8988T (cell line): ENCODE measurements around the gene TUBA8.
"Not testable (repeated sequence)": the region's sequence is repeated elsewhere in the genome, so short reads cannot be mapped to it uniquely, and the experiment has no call there.

ENCODE experiments used
- DNase-seq: peaks from one replicate; pipeline ENCODE4 v3.0.0; 2011

The TUBA8 gene

GRCh38 chr22:18110194-18110953 lies at the start of gene TUBA8:
Gene TUBA8 (plus strand): TSS chr22:18110809. CDS start chr22:18110866, 57 bp downstream.
- DNase-seq = no peak

- no peak for DNase-seq
These were observed 48.2 kb upstream of the TUBA8 start for GRCh38 chr22:18062421-18062820.

GRCh38 chr22:18063306-18063705 lies 47.3 kb upstream of the TUBA8 start:
- no peak for DNase-seq

DNA sequence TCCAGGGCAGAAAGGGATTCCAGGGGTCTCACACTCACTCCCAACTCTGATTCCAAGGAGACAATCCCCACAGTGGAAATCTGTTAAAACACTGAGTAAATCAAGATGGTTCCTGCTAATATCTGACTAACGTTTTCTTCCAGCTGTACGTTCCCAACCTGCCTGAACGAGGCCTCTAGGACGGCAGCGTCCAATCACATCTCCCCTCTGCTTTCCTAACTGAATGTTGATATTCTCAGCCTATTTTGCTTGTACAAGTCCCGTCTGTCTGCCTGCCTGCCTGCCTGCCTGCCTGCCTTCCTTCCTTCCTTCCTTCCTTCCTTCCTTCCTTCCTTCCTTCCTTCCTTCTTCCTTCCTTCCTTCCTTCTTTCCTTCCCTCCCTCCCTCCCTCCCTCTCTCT lies 46.9 kb upstream of the TUBA8 start:
- not testable (repeated sequence) for DNase-seq

DNA sequence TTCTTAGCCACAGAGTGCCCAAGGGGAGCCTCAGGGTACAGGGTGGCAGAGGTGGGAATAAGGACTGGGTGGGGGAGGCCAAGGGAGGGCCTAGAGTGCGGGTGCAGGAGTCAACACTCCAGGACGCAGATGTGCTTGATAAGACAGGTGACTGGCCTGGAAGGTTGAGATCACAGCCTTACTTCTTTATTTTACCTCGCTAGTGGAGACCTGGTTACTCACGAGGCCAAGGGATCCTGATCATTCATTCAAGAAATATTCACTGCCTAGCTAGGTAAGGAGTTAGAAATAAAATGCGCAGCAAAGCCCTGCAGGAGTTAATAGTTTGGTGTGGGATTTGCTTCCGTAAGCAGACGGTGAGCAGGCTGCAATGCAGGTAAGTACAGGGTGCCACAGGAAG lies 46.0 kb upstream of the TUBA8 start:
- DNase-seq = no peak

DNA sequence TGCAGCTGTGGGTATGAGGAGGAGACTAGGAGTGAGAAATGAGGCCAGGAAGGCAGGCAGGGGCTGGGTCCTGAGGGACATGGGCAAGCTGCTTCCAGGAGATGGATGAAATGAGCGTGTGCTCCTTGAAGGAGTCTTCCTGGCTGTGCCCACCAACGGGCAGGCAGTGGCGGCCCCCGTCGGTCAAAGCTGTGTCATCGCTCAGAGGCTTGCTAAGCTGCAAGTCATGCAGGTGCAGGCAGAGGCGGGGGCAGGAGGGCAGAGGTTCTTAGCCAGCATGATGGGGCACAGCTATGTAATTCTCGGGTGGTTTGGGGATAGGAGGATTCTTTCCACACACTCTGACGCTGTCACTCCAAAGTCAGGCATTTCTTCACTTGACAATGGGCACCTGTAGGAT lies 45.4 kb upstream of the TUBA8 start:
- no peak for DNase-seq

DNA sequence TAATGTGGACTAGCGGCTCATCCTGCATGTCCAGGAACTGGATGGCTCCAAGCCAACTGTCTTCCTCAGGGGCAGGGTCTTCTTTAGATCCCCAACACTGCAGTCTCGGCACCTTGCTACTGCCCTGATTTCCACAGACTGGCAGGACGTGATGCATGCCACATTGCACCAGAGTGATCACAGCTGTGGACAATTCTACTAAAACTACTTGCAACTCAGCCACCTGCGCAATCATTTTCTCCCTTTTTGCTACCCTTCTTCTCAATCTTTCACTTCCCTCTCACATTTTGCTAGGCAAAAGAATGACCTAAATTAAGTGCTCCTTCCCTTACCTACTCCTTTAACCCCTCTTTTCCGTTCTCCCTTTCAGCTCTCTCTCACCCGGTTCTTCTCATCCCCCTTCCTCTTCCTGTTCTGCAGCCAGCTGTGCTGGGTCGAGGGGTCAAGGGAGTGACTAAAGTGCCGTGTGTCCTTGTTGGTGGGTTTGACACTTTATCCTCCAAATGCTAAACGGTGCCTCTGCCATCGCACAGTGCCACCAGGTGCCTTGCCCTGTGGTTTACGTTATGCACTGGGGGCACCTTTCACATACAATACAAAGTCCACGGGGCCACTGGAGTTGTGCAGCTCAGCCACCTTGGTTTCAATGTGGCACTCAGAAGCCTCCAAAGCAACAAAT lies 44.3 kb upstream of the TUBA8 start:
- DNase-seq = no peak

DNA sequence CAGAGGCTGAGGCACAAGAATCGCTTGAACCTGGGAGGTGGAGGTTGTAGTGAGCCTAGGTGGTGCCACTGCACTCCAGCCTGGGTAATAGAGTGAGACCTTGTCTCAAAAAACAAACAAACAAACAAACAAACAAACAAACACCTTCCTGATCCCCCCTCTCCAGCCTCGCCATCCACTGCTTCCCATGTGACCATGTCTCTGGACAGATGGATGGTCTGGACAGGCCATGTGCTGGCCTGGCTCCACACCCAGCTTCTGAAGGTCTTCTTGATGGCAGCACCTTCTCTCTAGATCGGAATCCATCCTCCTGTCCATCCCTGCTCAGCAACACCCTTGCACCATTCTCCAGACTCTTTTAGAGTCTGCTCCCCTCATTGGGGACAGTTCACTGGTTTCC lies 43.5 kb upstream of the TUBA8 start:
- no peak for DNase-seq

GRCh38 chr22:18067548-18068341 lies 42.9 kb upstream of the TUBA8 start:
- DNase-seq = no peak

GRCh38 chr22:18068381-18068988 lies 42.1 kb upstream of the TUBA8 start:
- DNase-seq = no peak

GRCh38 chr22:18069041-18069440 lies 41.6 kb upstream of the TUBA8 start:
- no peak for DNase-seq

- no peak for DNase-seq
These were observed 40.6 kb upstream of the TUBA8 start for GRCh38 chr22:18070041-18070440.

GRCh38 chr22:18070556-18071306 lies 39.9 kb upstream of the TUBA8 start:
- no peak for DNase-seq

GRCh38 chr22:18071307-18071967 lies 39.2 kb upstream of the TUBA8 start:
- DNase-seq = not testable (repeated sequence)

GRCh38 chr22:18071968-18072310 lies 38.7 kb upstream of the TUBA8 start:
- DNase-seq = no peak

DNA sequence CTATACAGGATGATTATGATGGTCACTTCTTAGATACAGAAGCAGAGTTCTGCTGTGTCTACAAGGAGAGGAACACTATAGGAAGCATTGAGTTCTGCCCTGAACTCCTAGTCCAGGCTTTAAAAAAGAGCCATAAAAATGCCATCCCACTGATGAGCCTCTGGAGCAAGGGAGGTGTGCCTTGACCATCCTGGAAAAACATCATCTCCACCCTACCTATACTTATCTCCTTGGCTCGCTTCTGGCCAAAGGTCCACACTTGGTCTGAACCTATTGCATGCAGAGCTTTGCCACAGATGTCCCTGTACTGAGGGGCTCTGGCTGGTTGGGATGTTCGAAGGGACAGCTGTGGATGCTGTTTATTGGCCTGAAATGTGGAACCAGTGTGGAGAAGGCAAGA lies 37.1 kb upstream of the TUBA8 start:
- DNase-seq = no peak

- DNase-seq = not testable (repeated sequence)
These were observed 36.7 kb upstream of the TUBA8 start for GRCh38 chr22:18073927-18074326.

- DNase-seq = no peak
These were observed 35.4 kb upstream of the TUBA8 start for GRCh38 chr22:18075101-18075719.

DNA sequence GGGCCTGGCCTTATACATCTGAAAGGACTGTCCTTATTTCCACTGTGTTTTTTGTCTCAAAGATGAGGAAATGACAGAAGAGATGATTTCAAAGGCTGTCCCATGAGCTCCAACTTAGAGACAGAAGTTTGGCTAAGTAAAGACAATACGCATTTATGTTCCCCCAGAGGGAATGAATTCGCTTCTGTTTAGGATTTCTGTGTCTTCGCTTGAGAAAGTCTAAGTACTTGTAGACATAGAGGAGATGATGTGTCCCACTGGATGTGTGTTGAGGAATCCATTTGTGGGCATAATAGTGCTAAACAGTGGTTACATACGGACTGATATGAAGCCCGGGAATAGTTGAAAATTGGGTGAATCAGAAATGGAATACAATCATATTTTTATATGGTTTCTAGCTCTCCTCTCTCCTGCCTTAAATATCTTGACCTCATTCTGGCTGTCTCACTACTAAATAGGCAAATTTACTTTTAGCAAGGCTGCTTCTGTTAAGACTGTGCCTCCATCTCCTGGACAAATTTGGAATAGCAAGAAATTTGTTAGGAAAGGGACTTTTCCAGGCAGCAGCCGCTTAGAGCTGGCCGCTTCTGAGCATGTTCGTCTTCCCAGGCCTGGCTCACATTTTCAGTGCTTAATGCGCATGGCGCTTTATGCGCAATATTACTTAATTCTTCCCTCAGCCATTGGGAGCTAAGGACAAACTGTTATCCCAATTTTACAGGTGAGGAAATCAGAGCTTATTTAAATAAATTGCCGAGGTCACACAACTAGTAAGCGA lies 34.7 kb upstream of the TUBA8 start:
- DNase-seq = no peak

DNA sequence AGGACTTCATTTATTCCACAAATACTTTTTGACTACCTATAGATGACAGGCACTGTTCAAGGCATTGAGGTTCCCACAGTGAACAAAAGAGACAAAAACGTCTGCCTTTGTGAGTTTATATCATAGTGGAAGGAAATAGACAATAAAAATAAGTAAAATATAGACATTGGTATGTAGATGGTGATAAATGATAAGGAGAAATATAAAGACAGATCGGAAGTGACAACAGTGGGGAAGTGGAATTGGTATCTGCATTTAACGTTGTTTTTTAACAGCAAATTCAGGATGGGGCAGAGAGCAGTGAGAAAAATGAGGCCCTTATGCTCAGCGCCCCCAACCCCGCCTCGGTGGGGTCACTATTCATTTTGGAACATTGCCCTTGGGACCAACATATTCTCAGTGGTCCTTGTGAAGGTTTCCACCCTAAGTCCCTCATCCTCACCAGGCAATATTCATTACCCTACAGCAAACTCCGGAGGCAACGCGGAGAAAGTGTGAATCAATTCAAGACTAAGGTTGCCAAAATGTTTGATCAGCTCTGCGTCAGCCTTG lies 33.4 kb upstream of the TUBA8 start:
- DNase-seq = no peak
